HG02938 (cell line): ENCODE data around the gene CDON.
"Not testable (repeated sequence)": the region's sequence is repeated elsewhere in the genome, so short reads cannot be mapped to it uniquely, and the experiment has no call there.

Experiments used
- ATAC-seq: cut with Tn5 transposase; IDR thresholded peaks from one replicate; pipeline ENCODE4 v1.9.1; 2021; ENCODE audit warnings: mild to moderate bottlenecking, moderate library complexity; ENCODE audit not compliant: unreplicated experiment

The CDON gene

DNA sequence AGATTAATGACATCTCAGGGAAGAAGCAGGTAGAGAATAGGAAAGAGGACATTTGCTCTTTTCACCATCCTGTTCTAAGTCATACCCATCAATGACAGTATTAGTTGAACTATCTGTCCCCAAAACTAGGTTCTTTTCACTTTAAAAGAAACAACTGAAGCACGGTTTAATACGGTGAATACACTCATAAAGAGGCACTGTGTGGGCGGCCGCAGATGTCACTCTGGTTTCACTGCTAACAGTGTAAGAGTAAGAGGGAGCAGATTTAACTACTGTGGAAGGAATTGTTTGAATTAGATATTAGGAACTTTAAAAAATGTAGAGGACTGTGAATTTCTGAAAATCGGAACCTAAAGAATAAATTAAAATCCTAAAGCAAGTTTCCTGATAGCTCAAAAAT is 67.4 kb downstream of the CDON start:
- ATAC-seq = peak; percentile 82

DNA sequence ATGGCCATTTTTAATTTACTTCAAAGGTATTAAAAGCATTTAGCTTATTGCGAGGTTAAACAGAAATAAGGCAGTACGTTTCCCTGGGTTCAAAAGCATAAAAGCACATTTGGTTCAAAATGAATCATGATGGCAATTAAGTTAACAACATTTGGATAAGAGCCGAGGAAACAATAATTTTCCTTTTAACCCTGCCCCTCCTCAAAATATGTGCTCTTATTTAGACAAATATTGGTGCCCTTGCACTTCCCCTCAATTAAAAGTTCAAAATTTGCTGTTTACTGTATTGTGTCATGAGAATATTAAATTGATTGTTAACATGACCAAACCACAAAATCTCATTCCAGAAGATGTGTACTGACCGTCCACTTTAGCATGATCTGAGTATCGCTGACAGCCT is 68.2 kb downstream of the CDON start:
- ATAC-seq = no peak

DNA sequence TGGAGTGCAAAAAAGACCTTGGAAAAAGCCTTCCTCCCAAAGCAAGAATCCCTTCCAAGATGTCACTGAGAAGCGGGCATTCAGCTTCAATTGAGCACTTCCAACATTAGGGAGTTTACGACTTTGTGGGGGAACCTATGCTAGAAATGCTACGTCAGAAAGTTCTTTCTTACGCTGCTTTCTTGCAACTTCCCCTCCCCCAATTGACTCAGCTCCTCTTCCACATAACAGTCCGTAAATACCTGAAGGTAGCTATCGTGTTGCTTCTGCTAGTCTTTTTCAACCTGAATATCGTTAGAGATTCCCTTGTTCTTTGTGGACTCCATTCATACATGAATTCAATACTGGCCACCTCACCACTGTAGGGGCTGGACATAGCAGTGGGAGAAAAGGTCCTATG is 69.8 kb downstream of the CDON start:
- no peak for ATAC-seq

DNA sequence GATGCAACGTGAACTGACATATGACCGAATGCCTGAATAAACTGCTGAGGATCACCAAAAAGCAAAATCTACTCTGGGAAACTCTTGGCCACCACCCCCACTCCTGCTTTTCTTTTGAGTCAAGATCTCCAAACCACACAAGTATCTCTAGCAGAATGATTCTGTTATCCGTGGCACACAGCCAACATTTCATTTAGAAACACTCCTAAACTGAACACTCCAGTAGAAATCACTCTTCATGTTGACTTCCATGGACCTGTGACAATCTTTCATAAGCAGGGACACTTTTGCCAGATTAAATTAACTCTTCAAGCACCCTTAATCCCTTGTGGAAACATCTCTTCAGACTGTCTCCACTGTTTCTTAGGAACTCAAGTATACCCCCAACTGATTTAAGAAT is 72.4 kb downstream of the CDON start:
- ATAC-seq = no peak

DNA sequence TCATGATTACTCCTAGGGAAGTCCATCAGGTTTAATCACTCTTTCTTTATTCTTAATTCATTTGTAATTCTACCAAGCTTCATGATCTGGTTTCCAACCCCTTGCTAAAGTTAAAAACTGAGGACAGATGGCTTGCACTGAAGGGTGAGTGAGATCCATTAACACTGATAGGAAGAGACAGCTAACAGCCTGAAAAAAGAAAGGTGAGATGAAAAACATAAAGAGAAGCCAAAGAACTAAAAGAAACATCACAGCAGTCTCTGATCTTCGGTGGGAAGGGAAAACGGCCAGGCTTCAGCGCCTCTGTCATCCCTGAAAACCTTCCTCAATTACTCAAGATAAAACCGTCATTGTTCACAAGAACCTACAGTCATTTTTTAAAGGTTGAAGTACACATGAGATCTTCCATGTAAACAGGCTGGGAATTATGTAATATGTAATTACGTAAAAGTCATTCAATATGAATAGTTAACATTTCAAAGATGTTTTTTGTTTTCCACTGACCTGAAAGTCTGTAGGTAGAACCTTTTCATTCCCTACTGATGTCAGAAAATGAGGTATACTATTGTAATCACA is 75.5 kb downstream of the CDON start:
- no peak for ATAC-seq

DNA sequence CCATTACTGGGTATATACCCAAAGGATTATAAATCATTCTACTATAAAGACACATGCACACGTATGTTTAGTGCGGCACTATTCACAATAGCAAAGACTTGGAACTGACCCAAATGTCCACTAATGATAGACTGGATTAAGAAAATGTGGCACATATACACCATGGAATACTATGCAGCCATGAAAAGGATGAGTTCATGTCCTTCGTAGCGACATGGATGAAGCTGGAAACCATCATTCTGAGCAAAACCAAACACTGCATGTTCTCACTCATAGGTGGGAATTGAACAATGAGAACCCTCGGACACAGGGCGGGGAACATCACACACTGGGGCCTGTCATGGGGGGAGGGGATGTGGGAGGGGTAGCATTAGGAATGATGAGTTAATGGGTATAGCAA is 76.7 kb downstream of the CDON start:
- not testable (repeated sequence) for ATAC-seq

DNA sequence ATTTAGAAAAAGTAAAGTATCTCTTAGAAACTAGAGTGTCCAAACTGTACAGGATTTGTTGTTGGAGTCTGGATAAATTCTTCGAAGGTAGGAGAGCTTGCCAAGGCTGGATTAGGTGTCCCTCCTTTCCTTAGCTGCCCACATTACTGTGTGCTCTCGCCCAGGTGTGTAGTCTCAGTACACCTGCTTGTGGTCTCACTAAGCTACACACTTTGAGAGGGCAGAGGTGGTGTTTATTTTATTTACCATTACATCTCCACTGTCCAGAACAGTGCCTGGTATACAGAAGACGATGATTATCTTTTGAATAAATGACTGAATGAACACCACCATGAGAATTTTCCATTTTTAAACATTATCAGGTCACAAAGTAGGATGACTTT is 80.3 kb downstream of the CDON start:
- ATAC-seq = no peak

DNA sequence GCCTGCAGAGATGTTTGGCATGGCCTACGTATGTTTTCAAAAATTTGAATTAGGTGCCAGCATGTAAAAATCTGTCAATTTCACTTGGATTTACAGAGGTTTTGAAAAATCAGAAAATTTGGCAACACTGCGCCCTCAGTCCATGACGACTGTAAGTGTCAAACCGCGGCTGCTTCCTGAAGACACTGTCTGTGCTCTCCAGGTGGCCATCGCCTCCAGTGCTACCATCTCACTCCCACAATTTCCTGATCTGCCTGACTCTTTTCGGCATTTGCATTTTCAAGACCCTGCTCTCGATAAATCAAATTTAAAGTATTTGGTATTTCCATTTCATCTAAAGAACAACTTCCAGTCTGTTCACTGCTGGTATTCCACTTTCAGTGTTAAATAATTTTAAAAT is 82.2 kb downstream of the CDON start:
- ATAC-seq = no peak

DNA sequence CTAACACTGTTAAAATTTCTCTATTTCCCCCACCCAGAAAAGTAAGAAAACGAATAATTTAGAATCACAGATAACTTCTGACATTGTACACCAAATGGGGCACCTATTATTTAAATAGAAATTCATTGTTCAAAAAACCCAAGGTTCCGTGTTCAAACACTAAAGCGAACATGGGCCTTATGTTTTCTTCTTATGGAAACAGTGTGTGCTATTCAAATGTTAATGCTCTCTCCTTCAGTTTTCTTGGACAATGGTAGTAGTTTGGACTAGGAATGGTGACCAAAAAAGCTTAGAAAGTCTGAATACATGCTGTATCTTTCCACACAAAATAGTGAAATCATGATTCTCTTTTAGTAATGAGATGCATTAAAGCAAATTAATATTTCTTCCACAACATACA is 83.2 kb downstream of the CDON start:
- ATAC-seq = no peak

DNA sequence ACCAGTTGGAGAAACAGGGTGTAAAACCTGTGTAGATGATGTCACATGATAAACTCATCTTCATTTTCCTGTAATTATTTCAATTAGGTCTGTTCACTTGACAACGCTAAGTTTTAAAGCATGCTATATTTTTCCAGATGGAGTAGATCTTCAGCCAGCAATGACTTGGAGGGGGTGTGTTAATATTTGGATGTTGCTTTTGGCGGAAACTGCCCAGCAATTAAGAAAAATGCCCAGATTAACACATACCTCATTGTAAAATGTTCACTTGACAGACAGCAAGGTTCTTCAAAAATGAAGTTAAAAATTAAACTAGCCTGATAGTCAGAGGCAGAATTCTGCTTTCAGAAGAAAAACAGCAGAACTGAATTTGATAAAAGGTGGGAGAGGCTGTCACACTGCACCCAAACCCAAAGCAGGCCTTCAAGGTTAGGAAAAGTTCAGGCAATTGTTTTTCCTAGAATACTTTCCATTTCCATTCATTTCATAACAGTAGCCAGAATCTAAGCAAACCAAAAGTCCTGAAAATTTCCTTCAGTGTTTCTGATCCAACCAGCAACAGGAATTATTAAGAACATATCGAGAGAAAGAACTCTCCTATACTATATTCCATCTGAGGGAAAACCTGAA is 83.8 kb downstream of the CDON start:
- ATAC-seq = no peak

DNA sequence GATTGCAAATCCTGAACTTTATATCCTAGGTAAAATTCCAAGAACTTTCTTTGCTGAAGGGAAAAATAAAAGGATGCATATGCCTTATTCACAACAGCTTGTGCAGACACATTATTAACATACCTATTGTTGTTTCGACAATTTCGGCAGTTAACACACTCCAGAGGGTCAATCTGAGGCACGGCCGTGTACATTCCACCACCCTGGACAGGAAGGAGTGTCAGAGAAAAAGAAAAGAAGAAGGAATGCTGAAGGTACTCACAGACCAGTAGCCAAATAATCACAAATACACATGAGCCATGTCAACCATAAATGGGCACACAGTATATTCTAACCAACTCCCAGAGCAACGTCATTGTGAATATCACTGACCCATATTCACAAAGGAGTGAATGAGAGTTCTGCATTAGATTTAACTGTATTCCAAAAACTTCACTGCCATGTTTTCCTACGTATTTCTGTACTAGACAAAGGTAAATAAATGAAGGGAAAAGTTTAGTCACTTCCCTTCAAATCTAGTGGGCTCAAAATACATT is 84.4 kb downstream of the CDON start:
- no peak for ATAC-seq

DNA sequence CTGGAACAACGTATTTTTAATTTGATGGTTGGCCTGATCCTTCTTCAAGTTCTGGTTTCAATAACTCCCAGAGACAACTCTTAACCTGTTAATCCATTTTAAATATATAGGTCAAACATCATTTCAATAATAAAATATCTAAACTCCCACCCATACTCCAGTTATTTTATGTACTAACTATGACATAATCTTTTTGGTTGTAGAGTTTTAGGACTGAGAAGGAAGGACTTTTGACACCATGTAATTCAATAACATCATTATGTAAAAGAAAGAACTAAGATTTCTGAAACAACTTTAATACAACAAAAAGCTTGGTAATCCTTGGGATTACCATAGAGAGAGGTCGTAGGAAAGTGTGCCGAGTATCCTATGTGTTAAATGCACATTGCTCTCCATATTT is 85.3 kb downstream of the CDON start:
- no peak for ATAC-seq

DNA sequence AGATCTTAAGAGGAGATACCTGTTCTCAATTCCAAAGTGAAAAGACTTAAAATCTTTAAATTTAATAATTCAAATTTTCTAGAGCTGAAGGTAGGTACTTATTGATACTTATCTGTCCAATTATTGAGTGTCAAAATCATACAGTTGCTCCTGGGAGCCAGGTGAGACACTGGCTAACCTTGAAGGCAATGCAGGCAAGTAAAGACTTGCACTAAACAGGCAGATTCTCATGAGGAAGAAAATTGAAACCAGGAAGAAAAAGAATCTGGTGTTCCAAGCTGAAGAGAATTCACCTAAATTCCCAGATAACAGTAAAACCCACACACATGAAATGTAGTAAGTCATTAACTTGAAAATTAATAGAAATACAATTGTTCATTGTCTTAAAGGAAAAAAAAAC is 86.5 kb downstream of the CDON start:
- no peak for ATAC-seq

DNA sequence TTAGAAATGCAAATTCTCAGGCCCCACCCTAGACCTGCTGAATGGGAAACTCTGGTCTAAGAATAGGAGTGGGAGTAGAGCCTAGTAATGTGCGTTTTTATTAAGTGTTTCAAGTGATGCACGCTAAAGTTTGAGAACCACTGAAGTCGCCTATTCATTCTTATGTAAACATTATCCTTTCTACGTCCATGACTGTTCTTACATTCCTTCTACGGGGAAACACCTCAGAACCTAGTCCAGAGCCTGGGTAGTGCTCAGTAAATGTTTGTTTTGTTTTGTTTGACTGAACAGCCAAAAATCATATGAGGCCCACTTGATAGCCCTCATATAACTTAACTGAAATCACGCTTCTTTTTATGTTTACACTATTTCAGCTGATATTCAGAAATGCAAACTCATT is 87.0 kb downstream of the CDON start:
- no peak for ATAC-seq

DNA sequence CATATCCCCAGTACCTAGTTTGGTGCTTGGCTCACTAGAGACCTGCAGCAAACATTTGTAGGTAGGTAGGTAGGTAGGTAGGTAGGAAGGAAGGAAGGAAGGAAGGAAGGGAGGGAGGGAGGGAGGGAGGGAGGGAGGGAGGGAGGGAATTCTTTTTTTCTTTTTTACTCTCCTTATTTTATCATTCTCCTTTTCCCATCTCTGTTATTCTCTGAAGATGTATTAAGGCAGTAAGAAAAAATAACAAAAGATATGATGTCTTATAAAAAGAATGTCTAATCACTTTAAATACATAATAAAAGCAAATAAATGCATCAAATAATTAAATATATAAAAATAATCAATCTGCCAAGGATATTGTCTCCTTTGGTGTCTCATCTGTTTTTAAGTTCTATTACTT is 88.4 kb downstream of the CDON start:
- ATAC-seq = no peak

DNA sequence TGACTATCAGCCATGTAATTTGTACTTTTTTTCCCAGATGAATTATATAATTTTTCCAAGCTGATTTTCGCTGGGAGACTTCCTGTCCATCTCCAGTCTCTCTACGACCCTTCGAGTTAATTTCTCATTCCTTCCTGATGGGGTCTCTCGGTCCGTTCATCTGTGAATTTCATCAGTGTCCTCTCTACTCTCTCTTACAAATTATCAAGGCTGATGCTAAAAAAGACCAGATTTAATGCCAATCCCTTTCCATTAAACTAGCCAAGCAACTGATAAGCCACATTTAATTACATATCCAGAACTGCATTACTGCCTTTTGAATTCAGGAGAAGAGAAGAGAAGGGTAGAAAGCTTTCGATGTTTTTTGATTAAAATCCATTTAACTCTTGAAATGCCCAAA is 91.0 kb downstream of the CDON start:
- no peak for ATAC-seq

DNA sequence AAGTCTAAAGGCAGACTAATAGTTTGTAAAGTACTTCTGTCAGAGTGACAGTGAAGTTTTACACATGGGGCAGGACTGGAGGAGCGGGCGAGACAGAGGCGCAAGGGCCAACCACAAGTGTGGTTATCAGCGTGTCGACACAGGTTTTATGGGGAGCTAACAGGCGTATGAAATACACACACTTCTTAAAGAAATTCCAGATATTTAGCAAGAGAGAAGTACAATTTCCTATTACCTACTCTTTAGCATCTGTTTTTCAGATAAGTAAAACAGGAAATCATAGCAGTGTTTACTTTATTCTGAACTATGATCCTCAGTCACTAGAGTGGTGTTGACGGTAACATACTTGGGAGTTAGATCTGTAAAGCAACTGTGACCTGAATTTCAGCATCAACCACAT is 94.3 kb downstream of the CDON start:
- ATAC-seq = no peak

DNA sequence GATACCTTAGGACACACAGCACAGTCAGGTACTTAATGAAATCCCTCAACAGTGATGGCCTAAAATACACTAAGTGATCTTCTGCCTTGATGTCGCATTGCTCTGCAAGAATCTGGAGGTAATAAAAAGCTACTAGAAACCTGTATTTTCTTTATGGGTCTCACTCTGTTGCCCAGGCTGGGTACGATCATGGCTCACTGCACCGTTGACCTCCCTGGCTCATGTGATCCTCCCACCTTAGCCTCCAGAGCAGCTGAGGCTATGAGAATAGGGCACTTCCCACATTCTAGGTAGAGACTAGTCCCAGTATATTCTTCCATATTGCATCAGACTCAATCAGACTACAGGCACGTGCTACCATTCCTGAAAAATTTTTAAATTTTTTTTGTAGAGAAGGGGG is 95.2 kb downstream of the CDON start:
- ATAC-seq = no peak

DNA sequence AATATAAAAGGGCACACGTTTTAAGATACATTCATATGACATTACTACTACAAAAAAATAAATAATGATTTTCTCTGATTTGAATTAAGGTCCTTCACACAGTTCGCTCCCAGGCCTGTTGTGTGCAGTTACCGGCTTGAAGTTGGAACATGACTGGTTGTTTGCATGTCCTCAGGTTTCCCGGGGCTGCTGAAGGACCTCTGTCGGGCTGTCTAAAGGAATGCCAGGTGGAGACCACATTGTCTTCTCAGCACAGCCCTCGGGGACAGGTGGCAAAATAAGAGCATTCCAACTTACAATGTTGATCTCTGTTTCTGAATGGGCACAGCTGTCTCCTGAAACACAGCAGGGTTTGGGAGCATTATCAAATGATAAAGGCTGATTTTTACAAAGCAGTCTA is 101.9 kb downstream of the CDON start:
- ATAC-seq = no peak

DNA sequence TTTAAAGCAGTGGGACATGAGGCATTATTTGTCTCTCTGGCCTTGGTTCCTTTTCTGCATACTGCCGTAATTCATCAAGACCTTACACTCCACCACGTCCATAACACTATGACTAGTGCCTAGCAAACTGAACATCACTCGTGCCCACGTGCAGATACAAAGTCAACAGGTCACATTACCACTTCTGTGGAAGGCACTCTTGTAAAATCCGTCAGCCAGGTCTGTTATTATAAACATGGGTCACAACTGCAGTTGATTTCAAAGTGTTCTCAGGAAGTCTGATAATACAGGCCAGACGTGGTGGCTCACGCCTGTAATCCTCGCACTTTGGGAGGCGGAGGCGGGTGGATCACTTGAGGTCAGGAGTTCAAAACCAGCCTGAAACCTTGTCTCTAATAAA is 102.7 kb downstream of the CDON start:
- no peak for ATAC-seq

DNA sequence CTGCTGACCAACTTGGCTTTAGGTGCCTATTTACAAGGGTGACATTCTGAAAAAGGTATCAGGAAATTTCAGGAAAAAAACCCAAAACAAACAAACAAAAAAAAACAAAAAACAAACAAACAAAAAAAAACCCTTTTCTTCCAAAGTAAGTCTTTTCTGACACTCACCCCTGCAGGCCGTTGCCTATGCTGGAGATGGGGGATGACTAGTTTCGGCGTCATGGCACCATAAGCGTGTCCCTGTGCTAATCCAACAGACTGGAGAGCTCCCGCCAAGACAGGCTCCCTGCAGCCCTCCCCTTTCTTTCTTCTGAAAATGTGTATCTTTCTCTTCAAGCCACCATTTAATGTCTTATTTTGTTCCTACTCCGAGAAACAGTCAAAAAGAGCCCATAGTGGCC is 103.2 kb downstream of the CDON start:
- ATAC-seq = no peak

DNA sequence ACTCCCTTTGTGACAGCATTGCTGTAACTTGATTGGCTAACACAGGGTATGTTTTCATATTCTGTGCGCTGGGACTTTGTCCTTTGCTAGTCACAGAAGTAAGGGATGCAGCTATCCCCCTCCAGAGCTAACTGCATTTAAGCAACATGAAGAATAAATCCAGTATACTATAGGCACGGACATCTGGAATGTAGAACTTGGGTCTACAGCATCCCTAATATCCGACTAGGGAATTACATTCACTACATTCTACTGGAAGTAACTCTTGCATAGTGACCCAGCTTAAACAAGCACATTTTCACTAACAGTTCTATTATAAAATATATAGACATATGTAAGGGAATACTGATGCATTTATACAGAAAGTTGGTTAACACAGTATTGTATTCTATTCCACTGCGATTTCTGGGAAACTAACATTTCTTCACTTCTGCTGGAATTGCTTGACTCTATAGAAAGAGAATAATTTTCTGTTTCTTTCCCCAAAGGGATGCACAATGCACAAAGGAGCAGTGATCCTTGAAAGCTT is 103.7 kb downstream of the CDON start:
- ATAC-seq = no peak
